AG04450 (cell line): ENCODE results near the gene FXYD1. TPM values are rescaled to one million over a fixed set of nuclear protein-coding genes. Genes with fewer than 3 reads are reported as not detected.

Experiments
- CTCF ChIA-PET: fragments of 300-600, 350-600 bp; formaldehyde crosslinking; extraction: SDS; loops from one replicate; lab custom pipeline; 2022; ENCODE audit warnings: antibody characterized with exemption, inconsistent platforms; lab: Charles Lee
- POLR2A ChIA-PET: fragments of 350-600 bp; formaldehyde crosslinking; extraction: SDS; loops from one replicate; lab custom pipeline; 2021; ENCODE audit warnings: antibody characterized with exemption, inconsistent platforms; lab: Yijun Ruan, JAX
- DNase-seq: peaks from one replicate; pipeline ENCODE4 v3.0.0-alpha.2; 2011; ENCODE audit warnings: low read depth, low spot score
- H3K27ac ChIP-seq: one replicate; pipeline ENCODE4 v1.5.1; 2012; ENCODE audit warnings: low read depth, low read length, control low read depth
- H3K27me3 ChIP-seq: one replicate; pipeline ENCODE4 v1.6.0; 2012; ENCODE audit warnings: low read length; ENCODE audit not compliant: control insufficient read depth, insufficient read depth
- H3K4me3 ChIP-seq: 2 replicates; pipeline ENCODE4 v1.5.1; 2011; ENCODE audit warnings: mild to moderate bottlenecking, low read depth, low read length, control low read depth
- H3K9me3 ChIP-seq: 2 replicates; pipeline ENCODE4 v1.5.1; 2012; ENCODE audit warnings: low read length; ENCODE audit not compliant: control insufficient read depth, insufficient read depth
- polyA plus RNA-seq: library from polyadenylated mRNA; depleted of rRNA; stranded (reverse); fragments of >200 nt; gene quantifications from 2 replicates; pipeline ENCODE4 v1.2.3, GENCODE V29; 2011
- TF ChIP-seq, protein P1 (sequence below): IDR thresholded peaks from 2 replicates; pipeline ENCODE4 v1.5.1; 2011; ENCODE audit warnings: low read depth, low read length, control low read depth, inconsistent platforms

Gene FXYD1
- polyA plus RNA-seq, 1 experiment = 1.3 TPM

DNA sequence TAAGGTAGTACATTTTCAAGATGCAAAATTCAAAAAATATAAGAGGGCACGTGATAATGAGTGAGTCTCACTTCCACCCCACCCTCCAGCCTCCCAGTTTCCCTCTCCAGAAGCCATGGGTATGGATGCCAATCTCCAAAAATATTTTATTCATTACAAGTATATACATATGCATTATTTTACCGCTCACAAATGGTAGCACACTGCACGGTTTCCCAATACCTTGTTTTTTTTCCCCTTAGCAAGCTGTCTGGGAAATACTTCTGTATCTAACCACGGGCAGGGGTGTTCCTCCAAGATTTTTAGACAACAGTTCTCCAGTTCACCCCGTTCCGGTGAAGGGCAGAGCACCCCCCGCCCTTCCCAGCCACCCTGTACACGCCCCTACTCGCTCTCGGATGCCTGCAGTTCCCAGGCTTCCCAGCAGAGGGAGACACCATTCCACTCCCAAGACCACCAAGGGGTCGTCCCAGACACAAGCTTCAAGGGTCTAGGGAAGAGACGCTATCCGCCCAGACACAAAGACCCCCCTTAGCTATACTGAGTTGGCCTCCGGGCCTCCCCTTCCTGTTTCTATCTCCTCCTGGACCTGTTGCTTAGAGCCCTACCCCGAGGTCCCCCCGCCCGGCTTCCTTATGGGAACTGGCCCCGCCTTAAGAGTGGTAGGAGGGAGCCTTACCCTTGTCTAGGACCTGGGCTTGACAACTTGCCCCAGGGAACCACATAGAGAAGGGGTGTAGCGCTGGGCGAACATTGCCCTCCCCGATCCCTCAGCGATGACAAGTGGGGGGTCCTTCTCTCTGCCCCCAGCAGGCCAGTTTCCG lies 24.1 kb upstream of the FXYD1 start:
- ChIA-PET POLR2A (no interaction called here), CTCF (interaction anchor here (0.6 to 4.8 kb wide), 17 partner anchors 8 to 106 kb away, joined by 3 to 42 read pairs (median 4); partner anchors contain the start of genes FXYD5, FXYD7 and LGI4)
- Histone ChIP-seq H3K9me3 (no peaks in the 10 kb centered on the region), H3K4me3 (no peak overlapping the region), H3K27me3 (peaks cover 7% of the 10 kb centered on the region), H3K27ac (no peak overlapping the region)
- TF ChIP-seq, protein P1, sequence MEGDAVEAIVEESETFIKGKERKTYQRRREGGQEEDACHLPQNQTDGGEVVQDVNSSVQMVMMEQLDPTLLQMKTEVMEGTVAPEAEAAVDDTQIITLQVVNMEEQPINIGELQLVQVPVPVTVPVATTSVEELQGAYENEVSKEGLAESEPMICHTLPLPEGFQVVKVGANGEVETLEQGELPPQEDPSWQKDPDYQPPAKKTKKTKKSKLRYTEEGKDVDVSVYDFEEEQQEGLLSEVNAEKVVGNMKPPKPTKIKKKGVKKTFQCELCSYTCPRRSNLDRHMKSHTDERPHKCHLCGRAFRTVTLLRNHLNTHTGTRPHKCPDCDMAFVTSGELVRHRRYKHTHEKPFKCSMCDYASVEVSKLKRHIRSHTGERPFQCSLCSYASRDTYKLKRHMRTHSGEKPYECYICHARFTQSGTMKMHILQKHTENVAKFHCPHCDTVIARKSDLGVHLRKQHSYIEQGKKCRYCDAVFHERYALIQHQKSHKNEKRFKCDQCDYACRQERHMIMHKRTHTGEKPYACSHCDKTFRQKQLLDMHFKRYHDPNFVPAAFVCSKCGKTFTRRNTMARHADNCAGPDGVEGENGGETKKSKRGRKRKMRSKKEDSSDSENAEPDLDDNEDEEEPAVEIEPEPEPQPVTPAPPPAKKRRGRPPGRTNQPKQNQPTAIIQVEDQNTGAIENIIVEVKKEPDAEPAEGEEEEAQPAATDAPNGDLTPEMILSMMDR = peak; percentile 98
- no peak for DNase-seq

DNA sequence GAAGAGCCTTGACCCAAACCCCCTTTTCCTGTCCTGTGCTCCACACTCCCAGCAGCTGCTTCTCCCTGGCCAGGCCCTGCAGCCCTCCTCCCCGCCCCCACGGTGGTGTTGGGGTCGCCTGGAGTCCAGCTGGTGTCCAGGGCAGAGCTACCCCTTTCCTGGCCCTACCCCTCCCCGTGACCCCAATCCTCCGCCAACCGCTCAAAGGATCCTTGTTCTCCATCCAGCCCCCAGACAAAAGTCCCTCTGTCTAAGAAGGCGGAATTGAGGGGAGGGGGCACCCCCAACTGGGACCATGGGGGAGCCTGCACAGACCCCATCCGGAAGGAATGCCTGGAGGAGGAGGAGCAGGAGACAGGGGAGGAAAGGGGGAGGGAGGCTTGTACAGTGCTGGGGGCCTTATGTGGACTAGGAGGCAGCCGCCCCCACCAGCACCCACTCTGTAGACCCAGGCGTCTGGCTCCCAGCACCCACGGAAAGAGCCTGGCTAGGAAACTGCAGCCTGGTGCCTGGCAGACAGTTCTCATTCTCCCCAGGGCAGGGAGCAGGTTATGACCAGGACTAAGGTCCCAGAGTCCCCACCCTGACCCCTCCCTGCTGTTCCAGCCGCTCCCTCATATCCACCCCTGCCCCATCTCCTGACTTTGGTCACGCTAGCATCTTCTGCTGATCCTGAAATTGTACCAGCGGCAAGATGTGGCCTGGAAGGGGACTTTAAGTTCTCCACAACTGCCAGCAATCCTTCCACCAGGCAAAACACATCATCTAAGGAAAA lies 23.3 kb upstream of the FXYD1 start, which contains the start of gene FXYD3:
Gene FXYD3, plus strand, starts transcription at position 647 of the 775 bp plus-strand sequence. CDS start 3,554 bp downstream, outside the sequence.
- ChIA-PET POLR2A (no interaction called here), CTCF (interaction anchor here (0.6 to 4.8 kb wide), 18 partner anchors 7 to 107 kb away, joined by 3 to 42 read pairs (median 4); partner anchors contain the start of genes FXYD5, FXYD7 and LGI4)
- Histone ChIP-seq H3K9me3 (no peaks in the 10 kb centered on the region), H3K27me3 (peaks cover 7% of the 10 kb centered on the region), H3K27ac (no peak within 1 kb of the TSS), H3K4me3 (no peak within 1 kb of the TSS)
- TF ChIP-seq, protein P1 = no peak
- no peak for DNase-seq

DNA sequence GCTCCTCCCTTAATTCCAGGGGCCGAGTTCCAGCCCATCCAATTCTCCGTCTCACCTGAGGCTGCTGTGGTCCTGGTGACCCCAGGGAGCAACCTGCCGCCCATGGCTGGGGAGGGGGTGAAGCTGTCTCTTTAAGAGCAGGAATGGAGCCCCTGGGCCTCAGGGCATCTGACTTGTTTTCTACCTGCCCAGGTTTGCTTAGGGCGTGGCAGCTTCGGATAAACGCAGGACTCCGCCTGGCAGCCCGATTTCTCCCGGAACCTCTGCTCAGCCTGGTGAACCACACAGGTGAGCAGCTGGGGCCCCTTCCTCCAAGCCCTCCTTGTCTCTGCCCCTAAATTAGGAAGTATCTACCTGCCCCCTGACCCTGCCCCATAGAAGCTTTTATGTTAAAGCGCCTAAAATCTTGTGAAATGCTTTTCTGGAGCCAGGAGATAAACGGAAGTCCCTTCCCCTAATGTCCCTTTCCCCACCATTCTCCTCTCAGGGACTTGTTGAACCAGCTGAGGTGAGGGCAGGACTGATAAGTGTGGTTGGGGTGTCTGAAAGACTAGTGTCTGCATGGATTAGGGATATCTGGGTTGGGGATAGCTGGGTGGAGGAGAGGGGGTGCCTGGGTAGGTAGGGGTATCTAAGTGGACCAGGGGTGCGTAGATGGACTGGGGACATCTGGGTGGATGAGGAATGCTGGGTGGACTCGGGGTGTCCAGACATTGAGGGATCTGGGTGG lies 22.4 kb upstream of the FXYD1 start:
- TF ChIP-seq, protein P1 = no peak
- Histone ChIP-seq H3K27me3 (peaks cover 7% of the 10 kb centered on the region), H3K27ac (no peak overlapping the region), H3K4me3 (no peak overlapping the region), H3K9me3 (no peaks in the 10 kb centered on the region)
- DNase-seq = no peak
- ChIA-PET CTCF (interaction anchor here (0.5 to 4.8 kb wide), 5 partner anchors 9 to 438 kb away, joined by 3 to 42 read pairs (median 6); partner anchors contain the start of genes FXYD7 and LGI4), POLR2A (no interaction called here)

DNA sequence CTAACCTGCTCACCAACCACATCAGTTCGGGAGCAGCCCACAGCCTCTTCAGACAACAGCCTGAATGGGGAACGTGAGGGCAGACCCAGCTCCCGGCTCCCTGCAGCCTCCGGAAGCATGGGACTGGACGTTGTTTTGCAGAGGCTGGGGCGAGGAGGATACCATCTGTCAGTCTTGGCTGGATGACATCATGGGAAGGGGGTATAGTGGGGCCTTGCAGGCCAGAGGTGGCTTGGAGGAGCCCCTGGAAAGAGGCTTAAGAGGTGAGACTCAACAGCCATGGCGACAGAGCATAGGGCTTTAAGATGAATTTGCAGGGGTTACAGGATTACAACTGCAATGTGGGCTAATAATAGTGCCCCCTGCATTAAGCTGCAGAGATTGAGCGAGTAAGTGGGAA lies 21.5 kb upstream of the FXYD1 start:
- no peak overlapping the region for H3K27ac ChIP-seq
- no peaks in the 10 kb centered on the region for H3K9me3 ChIP-seq
- no peak overlapping the region for H3K4me3 ChIP-seq
- TF ChIP-seq, protein P1 = no peak
- no peak for DNase-seq
- POLR2A ChIA-PET = no interaction called here
- H3K27me3 ChIP-seq = peaks cover 7% of the 10 kb centered on the region
- CTCF ChIA-PET = interaction anchor here (0.6 to 4.8 kb wide), 4 partner anchors 19 to 552 kb away, joined by 6 to 42 read pairs (median 20); partner anchors contain the start of genes FXYD7 and LGI4
